ENCODE measurements around the gene NFIA. TPM values are rescaled to one million over a fixed set of nuclear protein-coding genes. Genes with fewer than 3 reads are reported as not detected.

Gene NFIA
- total RNA-seq, 1 experiment from 2014 or later: 20.9 TPM

DNA sequence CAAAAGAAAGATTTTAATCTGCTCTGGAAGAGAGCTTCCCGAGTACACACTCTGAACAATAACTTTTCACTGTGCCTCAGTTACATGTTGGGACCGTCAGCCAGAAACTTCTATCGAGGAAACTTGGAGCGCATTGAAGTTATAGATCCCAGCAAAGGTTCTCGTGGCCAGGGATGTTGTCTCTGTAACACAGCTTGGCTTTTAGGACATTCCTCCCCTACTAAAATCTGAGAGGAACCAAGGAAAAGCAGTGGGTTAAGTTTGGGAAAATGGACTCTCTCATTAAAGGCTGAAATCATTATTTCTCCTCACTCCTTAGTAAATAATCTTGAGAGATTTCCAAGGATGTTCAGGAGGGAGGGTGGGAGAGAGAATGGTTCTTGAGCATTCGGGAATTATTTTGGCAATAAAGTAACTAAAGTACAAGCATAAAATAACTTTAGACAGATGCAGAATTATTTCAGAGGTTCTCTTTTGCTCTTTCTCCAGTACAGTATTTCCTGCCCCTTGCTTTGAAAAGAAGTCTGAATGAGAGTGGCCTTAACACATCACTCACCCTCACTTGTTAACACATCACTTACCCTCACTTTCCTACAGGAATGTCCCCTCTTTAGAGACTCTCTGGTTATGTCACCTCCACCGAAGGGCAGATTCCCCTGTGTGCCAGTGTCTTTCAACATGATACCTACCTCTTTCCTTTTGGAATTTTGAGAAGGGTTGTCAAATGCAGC is 1.8 kb upstream of the NFIA start:
- Histone ChIP-seq H3K4me1 (ENCODE audit: control insufficient read depth, insufficient read depth, low read length) (peaks cover 55% of the 10 kb centered on the region), H3K27me3 (ENCODE audit: control insufficient read depth, insufficient read depth, low read length) (no peaks in the 10 kb centered on the region), H3K36me3 (ENCODE audit: control insufficient read depth, insufficient read depth, low read length) (no peaks in the 10 kb centered on the region; the same call in 1 of the 2 replicates), H3K27ac (ENCODE audit: low read length) (peak overlapping the region; percentile 88), H3K4me3 (ENCODE audit: low read depth in 2 of 2, low read length in 2 of 2) (peak overlapping the region; percentile 24 to 54), H3K9me3 (ENCODE audit: control insufficient read depth, insufficient read depth, low read depth, low read length) (no peaks in the 10 kb centered on the region)
- intact Hi-C loops (cut with micrococcal nuclease; ENCODE audit: unreplicated experiment): loop anchor here (10.0 kb wide), 1 partner anchor 254 kb away; no protein-coding TSS in a partner anchor
- BruUV-seq (replicated peaks): no TSS peak
- DNase-seq (ENCODE audit: low read depth, low spot score) (no peak), ATAC-seq (no peak)
- POLR2A ChIA-PET: interaction anchor here (0.6 kb wide), 1 partner anchor 748 kb away, joined by 13 read pairs; no protein-coding TSS in a partner anchor
- in situ Hi-C loops (cut with HindIII; ENCODE audit: low pct_unique_long_range_greater_than_20kb, low sequenced_read_pairs): no loop called here
- CTCF ChIA-PET: interaction anchor here (0.6 kb wide), 1 partner anchor 275 kb away, joined by 3 read pairs; no protein-coding TSS in a partner anchor
- TF ChIP-seq POLR2AphosphoS5 (IDR thresholded peaks at IDR 0.05; ENCODE audit: low read depth, low read length) (no peak), TCF7L2 (IDR thresholded peaks at IDR 0.05; ENCODE audit: low read depth, low read length) (no peak), SIN3A (IDR thresholded peaks at IDR 0.05; ENCODE audit: borderline replicate concordance, insufficient read depth, low read depth, low read length) (no peak)
- TF ChIP-seq, protein P1, sequence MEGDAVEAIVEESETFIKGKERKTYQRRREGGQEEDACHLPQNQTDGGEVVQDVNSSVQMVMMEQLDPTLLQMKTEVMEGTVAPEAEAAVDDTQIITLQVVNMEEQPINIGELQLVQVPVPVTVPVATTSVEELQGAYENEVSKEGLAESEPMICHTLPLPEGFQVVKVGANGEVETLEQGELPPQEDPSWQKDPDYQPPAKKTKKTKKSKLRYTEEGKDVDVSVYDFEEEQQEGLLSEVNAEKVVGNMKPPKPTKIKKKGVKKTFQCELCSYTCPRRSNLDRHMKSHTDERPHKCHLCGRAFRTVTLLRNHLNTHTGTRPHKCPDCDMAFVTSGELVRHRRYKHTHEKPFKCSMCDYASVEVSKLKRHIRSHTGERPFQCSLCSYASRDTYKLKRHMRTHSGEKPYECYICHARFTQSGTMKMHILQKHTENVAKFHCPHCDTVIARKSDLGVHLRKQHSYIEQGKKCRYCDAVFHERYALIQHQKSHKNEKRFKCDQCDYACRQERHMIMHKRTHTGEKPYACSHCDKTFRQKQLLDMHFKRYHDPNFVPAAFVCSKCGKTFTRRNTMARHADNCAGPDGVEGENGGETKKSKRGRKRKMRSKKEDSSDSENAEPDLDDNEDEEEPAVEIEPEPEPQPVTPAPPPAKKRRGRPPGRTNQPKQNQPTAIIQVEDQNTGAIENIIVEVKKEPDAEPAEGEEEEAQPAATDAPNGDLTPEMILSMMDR (IDR thresholded peaks at IDR 0.05): no peak
- TF ChIP-seq, protein P2, sequence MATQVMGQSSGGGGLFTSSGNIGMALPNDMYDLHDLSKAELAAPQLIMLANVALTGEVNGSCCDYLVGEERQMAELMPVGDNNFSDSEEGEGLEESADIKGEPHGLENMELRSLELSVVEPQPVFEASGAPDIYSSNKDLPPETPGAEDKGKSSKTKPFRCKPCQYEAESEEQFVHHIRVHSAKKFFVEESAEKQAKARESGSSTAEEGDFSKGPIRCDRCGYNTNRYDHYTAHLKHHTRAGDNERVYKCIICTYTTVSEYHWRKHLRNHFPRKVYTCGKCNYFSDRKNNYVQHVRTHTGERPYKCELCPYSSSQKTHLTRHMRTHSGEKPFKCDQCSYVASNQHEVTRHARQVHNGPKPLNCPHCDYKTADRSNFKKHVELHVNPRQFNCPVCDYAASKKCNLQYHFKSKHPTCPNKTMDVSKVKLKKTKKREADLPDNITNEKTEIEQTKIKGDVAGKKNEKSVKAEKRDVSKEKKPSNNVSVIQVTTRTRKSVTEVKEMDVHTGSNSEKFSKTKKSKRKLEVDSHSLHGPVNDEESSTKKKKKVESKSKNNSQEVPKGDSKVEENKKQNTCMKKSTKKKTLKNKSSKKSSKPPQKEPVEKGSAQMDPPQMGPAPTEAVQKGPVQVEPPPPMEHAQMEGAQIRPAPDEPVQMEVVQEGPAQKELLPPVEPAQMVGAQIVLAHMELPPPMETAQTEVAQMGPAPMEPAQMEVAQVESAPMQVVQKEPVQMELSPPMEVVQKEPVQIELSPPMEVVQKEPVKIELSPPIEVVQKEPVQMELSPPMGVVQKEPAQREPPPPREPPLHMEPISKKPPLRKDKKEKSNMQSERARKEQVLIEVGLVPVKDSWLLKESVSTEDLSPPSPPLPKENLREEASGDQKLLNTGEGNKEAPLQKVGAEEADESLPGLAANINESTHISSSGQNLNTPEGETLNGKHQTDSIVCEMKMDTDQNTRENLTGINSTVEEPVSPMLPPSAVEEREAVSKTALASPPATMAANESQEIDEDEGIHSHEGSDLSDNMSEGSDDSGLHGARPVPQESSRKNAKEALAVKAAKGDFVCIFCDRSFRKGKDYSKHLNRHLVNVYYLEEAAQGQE (IDR thresholded peaks at IDR 0.05; ENCODE audit: insufficient read depth in 1 of 2, low read depth in 2 of 2, low read length in 1 of 2): no peak

DNA sequence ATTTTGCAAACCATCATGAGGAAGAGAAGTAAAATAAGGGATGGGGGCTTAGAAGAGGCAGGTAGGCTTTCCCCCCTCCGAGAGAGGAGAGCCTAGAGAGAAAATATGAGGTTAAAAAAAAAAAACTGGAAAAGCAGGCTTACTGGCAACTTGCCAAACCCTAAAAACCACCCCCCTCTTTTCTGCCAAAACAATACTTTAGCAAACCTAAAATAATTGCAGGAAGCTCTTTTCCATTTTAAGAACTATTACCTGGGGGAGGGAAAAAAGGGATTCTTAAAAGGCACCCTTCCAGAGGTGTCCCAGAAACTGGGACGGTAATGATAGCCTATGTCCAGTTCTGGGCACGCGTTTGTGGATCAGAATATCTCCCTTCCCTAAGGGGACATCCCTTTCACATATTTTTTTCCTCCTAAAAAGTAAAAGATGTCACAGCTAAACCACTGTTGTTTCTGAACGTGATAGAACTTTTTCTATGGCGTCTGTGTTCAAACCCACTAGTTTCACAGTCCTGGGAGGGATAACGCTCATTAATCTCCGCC is 1.1 kb upstream of the NFIA start:
- POLR2A ChIA-PET: interaction anchor here (0.6 kb wide), 2 partner anchors 672 to 747 kb away, joined by 3 to 13 read pairs; no protein-coding TSS in a partner anchor
- H3K27ac ChIP-seq (ENCODE audit: low read length): peak overlapping the region; percentile 88
- H3K36me3 ChIP-seq (ENCODE audit: control insufficient read depth, insufficient read depth, low read length): no peaks in the 10 kb centered on the region; the same call in 1 of the 2 replicates
- peaks cover 58% of the 10 kb centered on the region for H3K4me1 ChIP-seq (ENCODE audit: control insufficient read depth, insufficient read depth, low read length)
- no peaks in the 10 kb centered on the region for H3K9me3 ChIP-seq (ENCODE audit: control insufficient read depth, insufficient read depth, low read depth, low read length)
- DNase-seq (ENCODE audit: low read depth, low spot score) (no peak), ATAC-seq (no peak)
- H3K27me3 ChIP-seq (ENCODE audit: control insufficient read depth, insufficient read depth, low read length): no peaks in the 10 kb centered on the region
- peak overlapping the region; percentile 77 to 83 for H3K4me3 ChIP-seq (ENCODE audit: low read depth in 2 of 2, low read length in 2 of 2)
- CTCF ChIA-PET: interaction anchor here (0.6 to 1.5 kb wide), 2 partner anchors 31 to 274 kb away, joined by 3 to 8 read pairs; no protein-coding TSS in a partner anchor
- TF ChIP-seq POLR2AphosphoS5 (IDR thresholded peaks at IDR 0.05; ENCODE audit: low read depth, low read length): no peak
- TF ChIP-seq, protein P1 (IDR thresholded peaks at IDR 0.05): no peak
- TF ChIP-seq TCF7L2 (IDR thresholded peaks at IDR 0.05; ENCODE audit: low read depth, low read length): no peak
- no peak for TF ChIP-seq SIN3A (IDR thresholded peaks at IDR 0.05; ENCODE audit: borderline replicate concordance, insufficient read depth, low read depth, low read length)
- TF ChIP-seq, protein P2 (IDR thresholded peaks at IDR 0.05; ENCODE audit: insufficient read depth in 1 of 2, low read depth in 2 of 2, low read length in 1 of 2): no peak
- no TSS peak for BruUV-seq (replicated peaks)
- intact Hi-C loops (cut with micrococcal nuclease; ENCODE audit: unreplicated experiment) (loop anchor here (10.0 kb wide), 1 partner anchor 254 kb away; no protein-coding TSS in a partner anchor), in situ Hi-C loops (cut with HindIII; ENCODE audit: low pct_unique_long_range_greater_than_20kb, low sequenced_read_pairs) (no loop called here)

Data from Panc1 (cell line).